ENCODE data around the gene PROX1.

The PROX1 gene

DNA sequence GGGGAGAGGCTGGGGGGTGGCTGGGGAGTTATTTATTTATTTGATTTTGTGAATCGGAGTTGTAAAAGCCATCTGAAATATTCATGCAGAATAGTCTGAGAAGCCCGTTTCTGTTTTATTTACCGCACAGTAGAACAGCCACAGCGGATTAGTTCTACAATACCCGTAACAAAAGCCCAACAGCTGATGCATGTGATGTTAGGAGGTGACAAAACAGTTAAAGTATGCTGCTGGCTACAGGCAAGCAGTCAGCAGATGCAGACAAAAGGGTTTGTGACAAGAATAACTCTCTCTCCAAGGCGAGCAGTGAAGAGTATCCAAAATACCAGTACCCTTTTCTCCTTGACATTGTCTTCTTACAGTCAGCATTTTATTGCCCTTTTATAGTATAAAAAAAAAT is 42.0 kb downstream of the PROX1 start:
- Histone ChIP-seq H3K27ac (ENCODE audit: low read depth, low read length) (no peak overlapping the region), H3K9ac (ENCODE audit: low read length in 5 of 5) (no peak overlapping the region)

DNA sequence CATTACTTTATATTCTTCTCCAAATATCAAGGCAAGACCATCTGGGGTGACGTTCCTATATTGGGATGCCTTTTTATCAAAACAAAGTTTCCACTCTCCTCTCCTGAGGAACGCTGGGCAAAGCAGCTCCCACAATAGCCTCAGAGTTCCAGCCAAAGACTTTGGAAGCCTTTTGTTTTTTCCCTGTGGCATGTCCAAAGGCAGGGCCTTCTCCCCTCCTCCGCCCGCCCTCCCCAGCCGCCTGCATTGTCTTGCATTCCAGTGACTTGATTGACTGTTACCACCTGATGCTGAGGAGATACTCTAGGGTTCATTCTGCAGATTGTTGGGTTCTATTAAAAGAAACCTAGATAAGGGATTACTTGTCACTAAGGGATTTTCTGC is 43.5 kb downstream of the PROX1 start:
- H3K4me1 ChIP-seq (ENCODE audit: control insufficient read depth in 5 of 5, insufficient read depth in 5 of 5, low read length in 5 of 5): no peaks in the 10 kb centered on the region
- H3K4me3 ChIP-seq (ENCODE audit: low read depth in 1 of 5, low read length in 5 of 5): no peak overlapping the region
- H3K27me3 ChIP-seq (ENCODE audit: control insufficient read depth in 5 of 5, insufficient read depth in 4 of 5, low read length in 5 of 5): peaks cover 0 to 3% (median 0%) of the 10 kb centered on the region in 5 donors
- no peaks in the 10 kb centered on the region for H3K9me3 ChIP-seq (ENCODE audit: control insufficient read depth in 5 of 5, low read length in 5 of 5)
- no peak overlapping the region for H3K9ac ChIP-seq (ENCODE audit: low read length in 5 of 5)
- H3K36me3 ChIP-seq (ENCODE audit: control insufficient read depth in 5 of 5, insufficient read depth in 5 of 5, low read length in 5 of 5): no peaks in the 10 kb centered on the region
- H3K27ac ChIP-seq (ENCODE audit: low read depth, low read length): no peak overlapping the region

More for the DNA sequence above, 42.0 kb downstream of the PROX1 start:
- Histone ChIP-seq H3K9me3 (ENCODE audit: control insufficient read depth in 5 of 5, low read length in 5 of 5) (no peaks in the 10 kb centered on the region), H3K27me3 (ENCODE audit: control insufficient read depth in 5 of 5, insufficient read depth in 4 of 5, low read length in 5 of 5) (peaks cover 0 to 3% (median 0%) of the 10 kb centered on the region in 5 donors), H3K4me1 (ENCODE audit: control insufficient read depth in 5 of 5, insufficient read depth in 5 of 5, low read length in 5 of 5) (no peaks in the 10 kb centered on the region), H3K4me3 (ENCODE audit: low read depth in 1 of 5, low read length in 5 of 5) (no peak overlapping the region), H3K36me3 (ENCODE audit: control insufficient read depth in 5 of 5, insufficient read depth in 5 of 5, low read length in 5 of 5) (no peaks in the 10 kb centered on the region)

DNA sequence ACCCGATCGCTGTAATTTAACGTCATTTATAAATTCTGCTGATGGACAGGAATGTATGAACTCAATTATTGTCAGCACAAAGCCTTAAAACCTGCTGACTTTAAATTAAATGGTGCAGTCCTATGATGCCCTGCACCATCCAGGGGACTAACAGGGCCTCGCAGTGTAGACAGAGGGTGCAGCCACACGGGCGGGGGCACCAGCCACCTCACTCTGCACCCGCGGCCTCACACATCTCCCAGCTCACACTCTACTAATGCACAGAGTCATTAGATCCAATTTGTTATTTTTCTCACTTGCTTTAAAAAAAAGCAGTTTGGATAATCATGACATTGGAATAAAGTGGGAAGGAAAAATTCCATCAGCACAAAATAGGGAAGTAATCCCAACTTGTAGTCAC is 49.7 kb downstream of the PROX1 start:
- H3K27ac ChIP-seq (ENCODE audit: low read depth, low read length): no peak overlapping the region

DNA sequence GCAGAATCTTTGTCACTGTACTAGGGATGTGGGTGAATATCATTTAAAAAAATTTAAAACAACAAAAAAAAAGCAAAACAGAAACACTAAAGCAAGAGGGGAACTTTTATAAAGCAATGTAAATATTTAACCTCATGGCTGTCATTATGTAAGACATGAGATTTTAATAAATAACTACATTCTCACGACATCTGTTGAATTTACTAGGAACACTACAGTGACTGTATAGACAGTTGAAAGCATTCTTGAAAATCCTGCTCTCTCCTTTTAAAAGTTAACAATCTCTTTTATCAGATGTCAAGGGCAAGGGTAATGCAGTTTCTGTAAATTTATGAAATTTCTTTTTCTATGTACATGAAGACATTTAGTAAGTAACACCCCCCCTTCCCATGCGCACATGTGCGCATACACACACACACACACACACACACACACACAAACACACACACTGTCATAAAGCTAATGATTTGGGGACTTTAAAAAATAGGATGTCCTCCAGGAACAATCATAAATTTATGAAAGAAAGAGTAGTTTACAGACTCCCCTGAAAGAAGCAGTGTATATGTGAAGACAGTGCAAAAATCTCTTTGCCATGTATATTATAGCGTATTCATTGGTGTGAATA is 51.7 kb downstream of the PROX1 start:
- no peaks in the 10 kb centered on the region for H3K9me3 ChIP-seq (ENCODE audit: control insufficient read depth in 5 of 5, low read length in 5 of 5)
- H3K36me3 ChIP-seq (ENCODE audit: control insufficient read depth in 5 of 5, insufficient read depth in 5 of 5, low read length in 5 of 5): no peaks in the 10 kb centered on the region
- no peaks in the 10 kb centered on the region for H3K4me1 ChIP-seq (ENCODE audit: control insufficient read depth in 5 of 5, insufficient read depth in 5 of 5, low read length in 5 of 5)
- no peak overlapping the region for H3K4me3 ChIP-seq (ENCODE audit: low read depth in 1 of 5, low read length in 5 of 5)
- no peaks in the 10 kb centered on the region for H3K27me3 ChIP-seq (ENCODE audit: control insufficient read depth in 5 of 5, insufficient read depth in 4 of 5, low read length in 5 of 5)
- no peak overlapping the region for H3K27ac ChIP-seq (ENCODE audit: low read depth, low read length)
- no peak overlapping the region for H3K9ac ChIP-seq (ENCODE audit: low read length in 5 of 5)

More for the DNA sequence above, 49.7 kb downstream of the PROX1 start:
- Histone ChIP-seq H3K9me3 (ENCODE audit: control insufficient read depth in 5 of 5, low read length in 5 of 5) (no peaks in the 10 kb centered on the region), H3K4me3 (ENCODE audit: low read depth in 1 of 5, low read length in 5 of 5) (no peak overlapping the region), H3K4me1 (ENCODE audit: control insufficient read depth in 5 of 5, insufficient read depth in 5 of 5, low read length in 5 of 5) (no peaks in the 10 kb centered on the region), H3K36me3 (ENCODE audit: control insufficient read depth in 5 of 5, insufficient read depth in 5 of 5, low read length in 5 of 5) (no peaks in the 10 kb centered on the region), H3K9ac (ENCODE audit: low read length in 5 of 5) (no peak overlapping the region), H3K27me3 (ENCODE audit: control insufficient read depth in 5 of 5, insufficient read depth in 4 of 5, low read length in 5 of 5) (no peaks in the 10 kb centered on the region)

DNA sequence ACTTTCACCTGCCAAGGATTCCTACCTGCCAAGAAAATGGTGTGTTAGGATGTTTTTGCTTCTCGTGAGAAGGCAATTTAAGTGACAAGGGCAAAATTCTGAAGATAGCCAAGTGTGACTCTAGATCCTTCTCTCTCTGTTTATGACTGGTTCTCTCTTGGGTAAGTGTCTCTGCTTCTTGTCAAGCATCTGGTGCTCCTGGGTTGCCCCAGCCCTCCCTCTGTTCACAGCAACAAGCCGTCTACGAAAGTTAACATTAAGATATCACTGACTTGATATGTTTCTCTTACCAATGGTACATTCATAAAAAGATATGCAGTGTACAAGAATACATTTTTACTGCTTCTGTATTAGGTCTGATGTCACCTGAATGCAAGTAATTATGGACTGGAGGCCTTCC is 55.4 kb downstream of the PROX1 start:
- Histone ChIP-seq H3K4me1 (ENCODE audit: control insufficient read depth in 5 of 5, insufficient read depth in 5 of 5, low read length in 5 of 5) (no peaks in the 10 kb centered on the region), H3K9me3 (ENCODE audit: control insufficient read depth in 5 of 5, low read length in 5 of 5) (peaks cover 0 to 6% (median 0%) of the 10 kb centered on the region in 5 donors), H3K9ac (ENCODE audit: low read length in 5 of 5) (no peak overlapping the region), H3K36me3 (ENCODE audit: control insufficient read depth in 5 of 5, insufficient read depth in 5 of 5, low read length in 5 of 5) (no peaks in the 10 kb centered on the region), H3K4me3 (ENCODE audit: low read depth in 1 of 5, low read length in 5 of 5) (no peak overlapping the region), H3K27me3 (ENCODE audit: control insufficient read depth in 5 of 5, insufficient read depth in 4 of 5, low read length in 5 of 5) (no peaks in the 10 kb centered on the region), H3K27ac (ENCODE audit: low read depth, low read length) (no peak overlapping the region)

DNA sequence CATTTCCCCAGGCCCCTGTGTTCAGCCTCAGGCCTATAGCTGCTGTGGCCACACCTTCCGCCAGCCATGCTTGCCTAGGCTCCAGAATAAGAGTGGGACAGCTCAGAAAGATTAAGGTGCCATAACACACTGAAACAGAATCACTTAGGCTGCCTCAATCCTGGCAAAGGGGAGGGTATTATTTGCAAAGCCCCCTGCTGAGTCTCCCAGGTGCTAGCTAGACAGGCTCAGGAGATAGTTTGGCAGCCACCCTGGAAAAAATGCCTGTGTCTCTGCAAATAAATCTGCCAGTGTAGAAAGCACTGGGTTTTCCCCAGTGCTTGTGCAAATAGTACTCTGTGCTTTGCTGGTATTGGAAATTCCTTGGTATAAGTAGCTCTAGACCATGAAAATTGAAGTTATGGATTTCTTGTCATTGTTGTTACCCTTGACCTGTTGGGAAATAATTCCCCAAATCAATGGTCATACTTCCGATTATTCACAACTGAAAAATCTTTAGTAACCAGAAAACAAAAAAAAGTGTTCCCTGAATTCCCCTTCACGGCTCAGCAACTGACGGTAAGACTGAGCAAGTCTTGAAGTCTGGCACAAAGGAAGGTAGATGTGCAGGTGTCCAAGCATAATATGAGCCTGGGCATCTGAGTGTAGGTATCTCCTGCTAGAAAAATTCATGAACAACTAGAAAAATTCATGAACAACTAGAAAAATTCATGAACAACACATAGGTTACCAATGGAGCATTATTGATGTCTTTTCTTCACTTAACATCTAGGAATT is 56.9 kb downstream of the PROX1 start:
- Histone ChIP-seq H3K9ac (ENCODE audit: low read length in 5 of 5) (no peak overlapping the region), H3K27ac (ENCODE audit: low read depth, low read length) (no peak overlapping the region), H3K27me3 (ENCODE audit: control insufficient read depth in 5 of 5, insufficient read depth in 4 of 5, low read length in 5 of 5) (no peaks in the 10 kb centered on the region), H3K4me1 (ENCODE audit: control insufficient read depth in 5 of 5, insufficient read depth in 5 of 5, low read length in 5 of 5) (no peaks in the 10 kb centered on the region), H3K9me3 (ENCODE audit: control insufficient read depth in 5 of 5, low read length in 5 of 5) (peaks cover 0 to 9% (median 5%) of the 10 kb centered on the region in 5 donors), H3K36me3 (ENCODE audit: control insufficient read depth in 5 of 5, insufficient read depth in 5 of 5, low read length in 5 of 5) (no peaks in the 10 kb centered on the region), H3K4me3 (ENCODE audit: low read depth in 1 of 5, low read length in 5 of 5) (no peak overlapping the region)

DNA sequence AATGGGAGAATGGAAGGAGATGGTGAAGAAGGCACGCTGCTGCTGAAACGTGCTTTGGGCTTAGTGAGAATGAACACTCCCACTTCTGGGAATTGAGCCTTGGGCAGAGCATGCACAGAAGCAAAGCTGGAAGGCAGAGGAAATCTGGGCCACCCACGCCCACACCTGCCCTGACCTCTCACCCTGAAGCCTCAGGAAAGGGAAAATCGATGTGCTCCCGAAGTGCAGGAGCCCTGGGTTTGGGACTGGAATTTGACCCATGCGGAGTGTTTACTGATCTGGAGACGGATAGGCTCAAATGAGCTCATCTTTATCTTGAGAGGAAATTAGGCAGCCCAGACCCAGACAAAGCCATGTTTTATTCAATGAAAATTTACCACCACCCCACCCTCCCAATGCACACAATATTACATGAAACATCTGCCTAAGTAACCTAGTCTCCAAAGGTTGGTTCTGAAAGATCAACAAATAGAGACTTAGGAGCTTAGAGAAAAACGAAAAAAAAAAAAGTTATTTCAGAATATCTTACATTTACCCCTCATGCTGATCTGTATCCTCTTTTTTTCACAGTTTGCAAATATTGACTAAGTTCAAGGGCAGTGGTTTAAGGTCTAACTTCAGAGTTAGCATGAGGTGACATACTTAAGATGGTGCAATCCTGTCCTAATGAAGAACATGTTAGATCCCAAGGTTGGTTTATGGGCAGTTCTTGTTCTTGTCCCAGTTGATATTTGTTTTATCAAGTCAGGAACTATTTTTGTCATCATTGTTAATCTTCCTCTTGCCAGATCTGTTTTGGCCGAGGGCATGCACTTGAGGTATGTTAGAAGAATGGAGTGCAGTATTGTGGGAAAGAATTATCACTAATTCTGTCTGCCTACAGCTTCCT is 63.0 kb downstream of the PROX1 start:
- Histone ChIP-seq H3K9ac (ENCODE audit: low read length in 5 of 5) (no peak overlapping the region), H3K27me3 (ENCODE audit: control insufficient read depth in 5 of 5, insufficient read depth in 4 of 5, low read length in 5 of 5) (no peaks in the 10 kb centered on the region), H3K36me3 (ENCODE audit: control insufficient read depth in 5 of 5, insufficient read depth in 5 of 5, low read length in 5 of 5) (no peaks in the 10 kb centered on the region), H3K27ac (ENCODE audit: low read depth, low read length) (no peak overlapping the region), H3K9me3 (ENCODE audit: control insufficient read depth in 5 of 5, low read length in 5 of 5) (peaks cover 0 to 9% (median 5%) of the 10 kb centered on the region in 5 donors), H3K4me3 (ENCODE audit: low read depth in 1 of 5, low read length in 5 of 5) (no peak overlapping the region), H3K4me1 (ENCODE audit: control insufficient read depth in 5 of 5, insufficient read depth in 5 of 5, low read length in 5 of 5) (no peaks in the 10 kb centered on the region)

DNA sequence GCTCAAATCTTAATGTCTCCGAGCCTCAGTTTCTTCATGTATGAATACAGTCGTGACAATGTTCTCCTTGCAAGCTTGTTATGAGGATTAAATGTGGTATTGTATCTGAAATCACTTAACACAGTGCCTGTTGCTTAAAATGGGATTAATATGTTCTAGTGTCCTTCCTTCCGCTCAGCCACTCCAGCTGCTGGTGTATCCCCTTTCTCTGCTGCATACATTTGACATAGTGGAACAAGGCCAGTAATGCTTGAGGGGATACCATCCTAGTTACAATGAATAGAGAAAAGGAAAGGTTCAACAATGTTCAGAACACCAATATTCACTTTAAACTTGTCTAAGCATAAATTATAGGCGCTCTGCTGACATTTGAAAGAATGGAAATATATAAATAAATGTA is 64.0 kb downstream of the PROX1 start:
- no peaks in the 10 kb centered on the region for H3K36me3 ChIP-seq (ENCODE audit: control insufficient read depth in 5 of 5, insufficient read depth in 5 of 5, low read length in 5 of 5)
- no peaks in the 10 kb centered on the region for H3K4me1 ChIP-seq (ENCODE audit: control insufficient read depth in 5 of 5, insufficient read depth in 5 of 5, low read length in 5 of 5)
- no peak overlapping the region for H3K9ac ChIP-seq (ENCODE audit: low read length in 5 of 5)
- H3K27ac ChIP-seq (ENCODE audit: low read depth, low read length): no peak overlapping the region
- no peak overlapping the region for H3K4me3 ChIP-seq (ENCODE audit: low read depth in 1 of 5, low read length in 5 of 5)
- H3K9me3 ChIP-seq (ENCODE audit: control insufficient read depth in 5 of 5, low read length in 5 of 5): peaks cover 0 to 9% (median 5%) of the 10 kb centered on the region in 5 donors
- no peaks in the 10 kb centered on the region for H3K27me3 ChIP-seq (ENCODE audit: control insufficient read depth in 5 of 5, insufficient read depth in 4 of 5, low read length in 5 of 5)

DNA sequence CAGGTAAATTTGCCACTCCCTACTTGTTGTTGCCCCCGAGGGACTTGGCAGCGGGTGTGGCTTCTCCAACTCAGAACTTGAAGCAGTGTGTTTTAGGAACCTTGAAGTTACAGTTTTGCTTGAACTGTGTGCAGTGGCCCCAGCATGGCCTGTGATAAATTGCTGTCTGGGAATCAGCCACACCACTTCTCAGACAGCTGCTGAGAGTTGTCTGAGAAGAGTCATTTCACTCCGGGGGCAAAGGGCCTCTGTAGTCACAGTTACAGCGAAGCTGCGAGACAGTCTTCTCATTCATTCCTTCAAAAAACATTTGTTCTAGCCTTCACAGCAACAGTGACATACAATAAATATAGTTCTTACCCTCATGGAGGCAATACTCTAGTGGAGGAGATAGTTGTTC is 70.3 kb downstream of the PROX1 start:
- H3K36me3 ChIP-seq (ENCODE audit: control insufficient read depth in 5 of 5, insufficient read depth in 5 of 5, low read length in 5 of 5): no peaks in the 10 kb centered on the region

DNA sequence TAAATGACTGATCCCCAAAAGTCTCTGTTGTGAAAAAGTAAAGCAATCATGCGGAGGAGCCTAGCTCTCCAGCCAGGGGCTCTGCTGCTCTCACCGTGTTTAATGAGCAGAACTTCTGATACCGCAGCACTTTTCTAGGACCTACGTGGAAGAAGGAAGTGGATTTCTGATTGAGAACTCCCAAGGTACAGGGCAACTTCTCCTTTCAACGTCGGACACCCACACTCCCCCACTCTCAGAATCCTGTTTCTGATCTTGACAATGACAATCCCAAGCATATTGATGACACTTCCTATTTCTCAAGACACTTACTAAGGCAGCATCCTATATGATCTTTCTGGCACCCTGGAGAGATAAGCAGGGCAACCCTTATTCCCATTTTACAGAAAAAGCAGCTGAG is 78.4 kb downstream of the PROX1 start:
- no peak overlapping the region for H3K9ac ChIP-seq (ENCODE audit: low read length in 5 of 5)
- H3K27ac ChIP-seq (ENCODE audit: low read depth, low read length): no peak overlapping the region
- H3K4me3 ChIP-seq (ENCODE audit: low read depth in 1 of 5, low read length in 5 of 5): no peak overlapping the region
- no peaks in the 10 kb centered on the region for H3K9me3 ChIP-seq (ENCODE audit: control insufficient read depth in 5 of 5, low read length in 5 of 5)
- peaks cover 0 to 2% (median 0%) of the 10 kb centered on the region in 5 donors for H3K27me3 ChIP-seq (ENCODE audit: control insufficient read depth in 5 of 5, insufficient read depth in 4 of 5, low read length in 5 of 5)
- H3K36me3 ChIP-seq (ENCODE audit: control insufficient read depth in 5 of 5, insufficient read depth in 5 of 5, low read length in 5 of 5): no peaks in the 10 kb centered on the region
- H3K4me1 ChIP-seq (ENCODE audit: control insufficient read depth in 5 of 5, insufficient read depth in 5 of 5, low read length in 5 of 5): no peaks in the 10 kb centered on the region

More for the DNA sequence above, 70.3 kb downstream of the PROX1 start:
- no peaks in the 10 kb centered on the region for H3K4me1 ChIP-seq (ENCODE audit: control insufficient read depth in 5 of 5, insufficient read depth in 5 of 5, low read length in 5 of 5)
- no peak overlapping the region for H3K9ac ChIP-seq (ENCODE audit: low read length in 5 of 5)
- H3K27ac ChIP-seq (ENCODE audit: low read depth, low read length): no peak overlapping the region
- H3K27me3 ChIP-seq (ENCODE audit: control insufficient read depth in 5 of 5, insufficient read depth in 4 of 5, low read length in 5 of 5): no peaks in the 10 kb centered on the region
- H3K9me3 ChIP-seq (ENCODE audit: control insufficient read depth in 5 of 5, low read length in 5 of 5): no peaks in the 10 kb centered on the region
- no peak overlapping the region for H3K4me3 ChIP-seq (ENCODE audit: low read depth in 1 of 5, low read length in 5 of 5)

Measured in subcutaneous abdominal adipose tissue (tissue), 5 donors.